Smooth muscle cell (in vitro differentiated cells): ENCODE measurements around the gene ARHGEF25. TPM values are rescaled to one million over a fixed set of nuclear protein-coding genes. Genes with fewer than 3 reads are reported as not detected.

Experiments
- DNase-seq: peaks from one replicate; lab custom pipeline; 2025; ENCODE audit not compliant: unreplicated experiment; lab: John Stamatoyannopoulos, UW
- H2AFZ ChIP-seq: fragments of 200-600 bp; sonication (generic); 2 replicates; pipeline ENCODE4 v1.6.0; 2016; ENCODE audit warnings: antibody characterized with exemption, low read depth, mild to moderate bottlenecking
- H3F3A ChIP-seq: fragments of 200-600 bp; sonication (generic); 2 replicates; pipeline ENCODE4 v1.6.0; 2017; ENCODE audit warnings: antibody characterized with exemption, low read depth
- H3K27ac ChIP-seq: fragments of 200-600 bp; sonication (generic); 2 replicates; pipeline ENCODE4 v1.5.1; 2016; ENCODE audit warnings: low read depth, mild to moderate bottlenecking
- H3K27me3 ChIP-seq: fragments of 200-600 bp; sonication (generic); 2 replicates; pipeline ENCODE4 v1.6.1; 2016; ENCODE audit warnings: low read depth, mild to moderate bottlenecking
- H3K36me3 ChIP-seq: fragments of 200-600 bp; sonication (generic); 2 replicates; pipeline ENCODE4 v1.5.1; 2016; ENCODE audit warnings: low read depth
- H3K4me1 ChIP-seq: fragments of 200-600 bp; sonication (generic); 2 replicates; pipeline ENCODE4 v1.5.1; 2016; ENCODE audit warnings: low read depth
- H3K4me2 ChIP-seq: fragments of 200-600 bp; sonication (generic); 2 replicates; pipeline ENCODE4 v1.6.0; 2016; ENCODE audit warnings: mild to moderate bottlenecking
- H3K4me3 ChIP-seq: fragments of 200-600 bp; sonication (generic); 2 replicates; pipeline ENCODE4 v1.5.1; 2016; ENCODE audit warnings: mild to moderate bottlenecking
- H3K79me2 ChIP-seq: fragments of 200-600 bp; sonication (generic); 2 replicates; pipeline ENCODE4 v1.6.0; 2016; ENCODE audit warnings: low read depth, mild to moderate bottlenecking
- H3K9ac ChIP-seq: fragments of 200-600 bp; sonication (generic); 2 replicates; pipeline ENCODE4 v1.6.0; 2016; ENCODE audit warnings: low read depth
- H3K9me3 ChIP-seq: fragments of 200-600 bp; sonication (generic); replicated peaks from 2 replicates; pipeline ENCODE4 v1.5.1; 2016; ENCODE audit warnings: low read depth
- H4K20me1 ChIP-seq: fragments of 200-600 bp; sonication (generic); 2 replicates; pipeline ENCODE4 v1.6.0; 2016; ENCODE audit warnings: low read depth
- WGBS: methylation state at CpG from one replicate; pipeline ENCODE4 v1.1.7; 2016; ENCODE audit warnings: low lambda C conversion rate; 5-methylcytosine and 5-hydroxymethylcytosine counted together
- polyA plus RNA-seq: library from polyadenylated mRNA; unstranded; fragments of >200 nt; fragmentation: Nextera tagmentation; extraction: Ambion mirVana; gene quantifications from 2 replicates; pipeline ENCODE4 v1.2.1, GENCODE V29; 2016
- total RNA-seq: library from RNA; depleted of rRNA; stranded (reverse); fragments of >200 nt; gene quantifications from 2 replicates; pipeline ENCODE4 v1.2.3, GENCODE V29; 2014
- TF ChIP-seq, protein P1 (sequence below): fragments of 200-600 bp; sonication (generic); IDR thresholded peaks from 2 replicates; pipeline ENCODE4 v1.5.1; 2017; ENCODE audit warnings: borderline replicate concordance, mild to moderate bottlenecking, antibody characterized with exemption; ENCODE audit not compliant: insufficient read depth, poor library complexity, severe bottlenecking

Gene ARHGEF25
- total and polyA plus RNA-seq, 2 experiments from 2014 or later, result 3.8 to 13.9 TPM

- Histone ChIP-seq H3K9ac (no peak overlapping the region), H3K9me3 (no peaks in the 10 kb centered on the region), H3K79me2 (no peaks in the 10 kb centered on the region), H3K4me3 (no peak overlapping the region), H3F3A (no peaks in the 10 kb centered on the region), H4K20me1 (no peaks in the 10 kb centered on the region), H2AFZ (no peak overlapping the region), H3K27me3 (peaks cover 98% of the 10 kb centered on the region), H3K4me2 (no peak overlapping the region), H3K27ac (no peak overlapping the region), H3K36me3 (no peaks in the 10 kb centered on the region), H3K4me1 (peaks cover 16% of the 10 kb centered on the region)
- DNase-seq, result no peak
- WGBS, result 91% methylated on average over 12 of the region's 12 CpGs
- TF ChIP-seq, protein P1, sequence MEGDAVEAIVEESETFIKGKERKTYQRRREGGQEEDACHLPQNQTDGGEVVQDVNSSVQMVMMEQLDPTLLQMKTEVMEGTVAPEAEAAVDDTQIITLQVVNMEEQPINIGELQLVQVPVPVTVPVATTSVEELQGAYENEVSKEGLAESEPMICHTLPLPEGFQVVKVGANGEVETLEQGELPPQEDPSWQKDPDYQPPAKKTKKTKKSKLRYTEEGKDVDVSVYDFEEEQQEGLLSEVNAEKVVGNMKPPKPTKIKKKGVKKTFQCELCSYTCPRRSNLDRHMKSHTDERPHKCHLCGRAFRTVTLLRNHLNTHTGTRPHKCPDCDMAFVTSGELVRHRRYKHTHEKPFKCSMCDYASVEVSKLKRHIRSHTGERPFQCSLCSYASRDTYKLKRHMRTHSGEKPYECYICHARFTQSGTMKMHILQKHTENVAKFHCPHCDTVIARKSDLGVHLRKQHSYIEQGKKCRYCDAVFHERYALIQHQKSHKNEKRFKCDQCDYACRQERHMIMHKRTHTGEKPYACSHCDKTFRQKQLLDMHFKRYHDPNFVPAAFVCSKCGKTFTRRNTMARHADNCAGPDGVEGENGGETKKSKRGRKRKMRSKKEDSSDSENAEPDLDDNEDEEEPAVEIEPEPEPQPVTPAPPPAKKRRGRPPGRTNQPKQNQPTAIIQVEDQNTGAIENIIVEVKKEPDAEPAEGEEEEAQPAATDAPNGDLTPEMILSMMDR, result no peak
These were observed 14.2 kb downstream of the ARHGEF25 start for GRCh38 chr12:57625261-57626032.

GRCh38 chr12:57626111-57626920 lies 15.1 kb downstream of the ARHGEF25 start:
- H3K4me2 ChIP-seq, result no peak overlapping the region
- no peak overlapping the region for H3K4me3 ChIP-seq
- no peaks in the 10 kb centered on the region for H3K36me3 ChIP-seq
- no peak overlapping the region for H3K27ac ChIP-seq
- no peak for DNase-seq
- no peaks in the 10 kb centered on the region for H4K20me1 ChIP-seq
- H3K9ac ChIP-seq, result no peak overlapping the region
- no peaks in the 10 kb centered on the region for H3F3A ChIP-seq
- TF ChIP-seq, protein P1, result no peak
- peaks cover 10% of the 10 kb centered on the region for H3K4me1 ChIP-seq
- no peaks in the 10 kb centered on the region for H3K9me3 ChIP-seq
- no peaks in the 10 kb centered on the region for H3K79me2 ChIP-seq
- WGBS, result 70% methylated on average over 12 of the region's 13 CpGs
- H2AFZ ChIP-seq, result no peak overlapping the region
- H3K27me3 ChIP-seq, result peaks cover 98% of the 10 kb centered on the region

- no peak overlapping the region for H3K27ac ChIP-seq
- peaks cover 12% of the 10 kb centered on the region for H3K4me1 ChIP-seq
- no peaks in the 10 kb centered on the region for H3K79me2 ChIP-seq
- no peak overlapping the region for H2AFZ ChIP-seq
- H4K20me1 ChIP-seq, result no peaks in the 10 kb centered on the region
- no peaks in the 10 kb centered on the region for H3K9me3 ChIP-seq
- DNase-seq, result no peak
- H3K4me2 ChIP-seq, result no peak overlapping the region
- TF ChIP-seq, protein P1, result no peak
- 53% methylated on average over 9 of the region's 9 CpGs for WGBS
- H3F3A ChIP-seq, result no peaks in the 10 kb centered on the region
- H3K9ac ChIP-seq, result no peak overlapping the region
- no peak overlapping the region for H3K4me3 ChIP-seq
- peaks cover 98% of the 10 kb centered on the region for H3K27me3 ChIP-seq
- no peaks in the 10 kb centered on the region for H3K36me3 ChIP-seq
These were observed 15.7 kb downstream of the ARHGEF25 start for GRCh38 chr12:57626921-57627445.
